Mucosa of rectum (tissue), 2 donors: ENCODE measurements around the gene XPC.

Experiments used
- H3K27ac ChIP-seq, 2 donors: one replicate each; pipeline ENCODE4 v1.7.0; 2013; ENCODE audit warnings: inconsistent platforms in 2 of 2, low read depth in 2 of 2, low read length in 2 of 2
- H3K27me3 ChIP-seq, 2 donors: one replicate each; pipeline ENCODE4 v1.7.0; 2013; ENCODE audit warnings: low read length in 2 of 2; ENCODE audit not compliant: control insufficient read depth in 2 of 2, insufficient read depth in 2 of 2
- H3K36me3 ChIP-seq, 2 donors: one replicate each; pipeline ENCODE4 v1.7.0; 2013; ENCODE audit warnings: low read length in 2 of 2; ENCODE audit not compliant: control insufficient read depth in 2 of 2, insufficient read depth in 2 of 2
- H3K4me1 ChIP-seq, 2 donors: one replicate each; pipeline ENCODE4 v1.7.0; 2013; ENCODE audit warnings: low read length in 2 of 2, mild to moderate bottlenecking in 1 of 2; ENCODE audit not compliant: control insufficient read depth in 2 of 2, insufficient read depth in 2 of 2
- H3K4me3 ChIP-seq, 2 donors: one replicate each; pipeline ENCODE4 v1.7.0; 2013; ENCODE audit warnings: low read length in 2 of 2
- H3K9ac ChIP-seq, 2 donors: one replicate each; pipeline ENCODE4 v1.7.0; 2013; ENCODE audit warnings: low read length in 2 of 2, low read depth in 1 of 2, mild to moderate bottlenecking in 1 of 2
- H3K9me3 ChIP-seq, 2 donors: one replicate each; pipeline ENCODE4 v1.7.0; 2013; ENCODE audit warnings: low read length in 2 of 2; ENCODE audit not compliant: control insufficient read depth in 2 of 2
- donor health status: healthy.
- donor health status: Normal muscosa, but diverticular disease.

XPC gene

GRCh38 chr3:14218355-14218754 is 40.0 kb upstream of the XPC start:
- no peaks in the 10 kb centered on the region for H3K9me3 ChIP-seq
- H3K27ac ChIP-seq: no peak overlapping the region
- no peak overlapping the region for H3K9ac ChIP-seq
- H3K36me3 ChIP-seq: no peaks in the 10 kb centered on the region
- no peaks in the 10 kb centered on the region for H3K27me3 ChIP-seq
- no peak overlapping the region for H3K4me3 ChIP-seq
- H3K4me1 ChIP-seq: peaks cover 3 to 10% of the 10 kb centered on the region in 2 donors

GRCh38 chr3:14216257-14217048 is 38.1 kb upstream of the XPC start:
- H3K36me3 ChIP-seq: no peaks in the 10 kb centered on the region
- H3K9me3 ChIP-seq: no peaks in the 10 kb centered on the region
- no peak overlapping the region for H3K4me3 ChIP-seq
- H3K4me1 ChIP-seq: peaks cover 3 to 10% of the 10 kb centered on the region in 2 donors
- H3K27ac ChIP-seq: no peak overlapping the region
- H3K27me3 ChIP-seq: no peaks in the 10 kb centered on the region
- H3K9ac ChIP-seq: no peak overlapping the region

GRCh38 chr3:14214764-14215163 is 36.4 kb upstream of the XPC start:
- no peak overlapping the region for H3K27ac ChIP-seq
- H3K4me3 ChIP-seq: no peak overlapping the region
- no peaks in the 10 kb centered on the region for H3K9me3 ChIP-seq
- no peak overlapping the region for H3K9ac ChIP-seq
- H3K27me3 ChIP-seq: no peaks in the 10 kb centered on the region
- no peaks in the 10 kb centered on the region for H3K36me3 ChIP-seq
- H3K4me1 ChIP-seq: peaks cover 6 to 12% of the 10 kb centered on the region in 2 donors

- no peak overlapping the region for H3K27ac ChIP-seq
- H3K9me3 ChIP-seq: no peaks in the 10 kb centered on the region
- no peaks in the 10 kb centered on the region for H3K36me3 ChIP-seq
- H3K9ac ChIP-seq: no peak overlapping the region
- no peak overlapping the region for H3K4me3 ChIP-seq
- no peaks in the 10 kb centered on the region for H3K27me3 ChIP-seq
- H3K4me1 ChIP-seq: peaks cover 11 to 23% of the 10 kb centered on the region in 2 donors
Observed at GRCh38 chr3:14213066-14213774, 34.8 kb upstream of the XPC start.

GRCh38 chr3:14212032-14212431 is 33.6 kb upstream of the XPC start:
- no peaks in the 10 kb centered on the region for H3K27me3 ChIP-seq
- no peaks in the 10 kb centered on the region for H3K9me3 ChIP-seq
- H3K27ac ChIP-seq: no peak overlapping the region
- H3K9ac ChIP-seq: no peak overlapping the region
- H3K4me3 ChIP-seq: no peak overlapping the region
- no peaks in the 10 kb centered on the region for H3K36me3 ChIP-seq
- peaks cover 11 to 23% of the 10 kb centered on the region in 2 donors for H3K4me1 ChIP-seq

- Histone ChIP-seq H3K9me3 (no peaks in the 10 kb centered on the region), H3K9ac (no peak overlapping the region), H3K4me1 (peaks cover 11 to 23% of the 10 kb centered on the region in 2 donors), H3K27ac (no peak overlapping the region), H3K27me3 (no peaks in the 10 kb centered on the region), H3K4me3 (no peak overlapping the region), H3K36me3 (no peaks in the 10 kb centered on the region)
Observed at GRCh38 chr3:14211621-14212020, 33.2 kb upstream of the XPC start.

GRCh38 chr3:14210843-14211594 is 32.6 kb upstream of the XPC start:
- no peak overlapping the region for H3K9ac ChIP-seq
- no peak overlapping the region for H3K4me3 ChIP-seq
- H3K4me1 ChIP-seq: peaks cover 11 to 23% of the 10 kb centered on the region in 2 donors
- no peaks in the 10 kb centered on the region for H3K36me3 ChIP-seq
- no peak overlapping the region for H3K27ac ChIP-seq
- no peaks in the 10 kb centered on the region for H3K27me3 ChIP-seq
- no peaks in the 10 kb centered on the region for H3K9me3 ChIP-seq

- Histone ChIP-seq H3K9ac (no peak overlapping the region), H3K4me1 (peaks cover 11 to 22% of the 10 kb centered on the region in 2 donors), H3K27ac (no peak overlapping the region), H3K27me3 (no peaks in the 10 kb centered on the region), H3K4me3 (no peak overlapping the region), H3K36me3 (no peaks in the 10 kb centered on the region), H3K9me3 (no peaks in the 10 kb centered on the region)
Observed at GRCh38 chr3:14210290-14210688, 31.9 kb upstream of the XPC start.

GRCh38 chr3:14209581-14210289 is 31.3 kb upstream of the XPC start:
- Histone ChIP-seq H3K27me3 (no peaks in the 10 kb centered on the region), H3K9me3 (no peaks in the 10 kb centered on the region), H3K36me3 (no peaks in the 10 kb centered on the region), H3K4me1 (peaks cover 12 to 20% of the 10 kb centered on the region in 2 donors), H3K4me3 (no peak overlapping the region), H3K9ac (no peak overlapping the region), H3K27ac (peak overlapping the region; percentile 40 to 58)
